T-cell (primary cell): ENCODE results near the gene PAX3. TPM values are rescaled to one million over a fixed set of nuclear protein-coding genes. Genes with fewer than 3 reads are reported as not detected.

Experiments
- ATAC-seq, 4 experiments: fragments of 200-7000 bp in 3 of 4; fragments of 150-1000 bp in 1 of 4; cut with Tn5 transposase; replicated peaks in 1 of 4; 1 replicate in 3 of 4; 2 replicates in 1 of 4; pipeline ENCODE4 v1.10.0; 2021; ENCODE audit warnings: moderate library complexity in 3 of 4, mild to moderate bottlenecking in 2 of 4, moderate number of reproducible peaks in 1 of 4
- CTCF ChIA-PET, 2 donors: fragments of 300-600 bp; sonication (Branson Sonifier 250); formaldehyde crosslinking; loops; one replicate each; lab custom pipeline; 2022; ENCODE audit warnings: antibody characterized with exemption in 2 of 2; lab: Charles Lee
- POLR2A ChIA-PET, 2 donors: fragments of 300-600 bp; sonication (Branson Sonifier 250); formaldehyde crosslinking; loops; one replicate each; lab custom pipeline; 2022; ENCODE audit warnings: antibody characterized with exemption in 2 of 2; lab: Charles Lee
- DNase-seq, 35 experiments: peaks; one replicate each; pipeline versions ENCODE4 v3.0.0 to v3.0.0-alpha.2; 2013 to 2023
- H3K27ac ChIP-seq: one replicate; pipeline ENCODE4 v1.5.1; 2013; ENCODE audit warnings: low read length
- H3K27me3 ChIP-seq, 2 experiments: replicated peaks in 1 of 2; 1 replicate in 1 of 2; 2 replicates in 1 of 2; pipeline versions ENCODE4 v1.6.1 to v1.7.0; 2013; ENCODE audit warnings: low read length in 1 of 2, mixed read lengths in 1 of 2; ENCODE audit not compliant: control insufficient read depth in 2 of 2, insufficient read depth in 2 of 2; ENCODE audit errors: extremely low read depth in 1 of 2
- H3K36me3 ChIP-seq, 2 donors: 1 replicate in 1 of 2; 2 replicates in 1 of 2; pipeline versions ENCODE4 v1.6.1 to v1.7.0; 2013; ENCODE audit warnings: low read length in 1 of 2; ENCODE audit not compliant: control insufficient read depth in 2 of 2, insufficient read depth in 1 of 2; ENCODE audit errors: extremely low read depth in 1 of 2
- H3K4me1 ChIP-seq, 2 experiments: 1 replicate in 1 of 2; 2 replicates in 1 of 2; pipeline versions ENCODE4 v1.6.1 to v1.7.0; 2013; ENCODE audit warnings: low read length in 2 of 2, mixed read lengths in 1 of 2; ENCODE audit not compliant: insufficient read depth in 2 of 2, control insufficient read depth in 1 of 2; ENCODE audit errors: extremely low read depth in 1 of 2
- H3K4me3 ChIP-seq, 2 donors: 1 replicate in 1 of 2; 2 replicates in 1 of 2; pipeline versions ENCODE4 v1.5.1 to v1.7.0; 2013; ENCODE audit warnings: mild to moderate bottlenecking in 2 of 2, low read length in 1 of 2, moderate library complexity in 1 of 2; ENCODE audit not compliant: control insufficient read depth in 1 of 2; ENCODE audit errors: extremely low read depth in 1 of 2
- H3K9me3 ChIP-seq: 2 replicates; pipeline ENCODE4 v1.7.0; 2013
- H3K27ac Mint-ChIP-seq, 2 donors: one replicate each; pipeline ENCODE4 v1.8.0; 2020 to 2021; ENCODE audit warnings: mild to moderate bottlenecking in 2 of 2, mixed read lengths in 2 of 2
- H3K27me3 Mint-ChIP-seq, 2 donors: one replicate each; pipeline ENCODE4 v1.8.0; 2021 to 2022; ENCODE audit warnings: mixed read lengths in 2 of 2
- H3K36me3 Mint-ChIP-seq: one replicate; pipeline ENCODE4 v1.8.0; 2021; ENCODE audit warnings: mixed read lengths
- H3K4me1 Mint-ChIP-seq, 3 donors: one replicate each; pipeline ENCODE4 v1.8.0; 2020 to 2022; ENCODE audit warnings: mixed read lengths in 3 of 3, mild to moderate bottlenecking in 1 of 3
- H3K4me3 Mint-ChIP-seq, 3 donors: one replicate each; pipeline ENCODE4 v1.8.0; 2020 to 2022; ENCODE audit warnings: mild to moderate bottlenecking in 3 of 3, mixed read lengths in 3 of 3, moderate library complexity in 3 of 3
- H3K9me3 Mint-ChIP-seq, 3 donors: one replicate each; pipeline ENCODE4 v1.8.0; 2020 to 2022; ENCODE audit warnings: mixed read lengths in 3 of 3
- WGBS: methylation state at CpG from one replicate; pipeline ENCODE4 v1.1.5; 2013; ENCODE audit warnings: missing lambda C conversion rate; ENCODE audit not compliant: insufficient coverage; 5-methylcytosine and 5-hydroxymethylcytosine counted together
- total RNA-seq, 35 experiments: library from RNA in 6 of 35; stranded (reverse) in 6 of 35; fragments of 120-200 nt in 1 of 35; gene quantifications; one replicate each; pipeline versions ENCODE4 v1.2.1 to v1.2.4 and lab custom pipeline; 2013 to 2026

The PAX3 gene
- total RNA-seq, 5 donors from 2014 or later (not counting 1 experiment from before 2014, with no cell fraction given) = not detected

GRCh38 chr2:222295368-222296062 lies 3.3 kb downstream of the PAX3 start:
- H3K27me3 Mint-ChIP-seq = peaks cover 81 to 95% of the 10 kb centered on the region in 2 donors
- POLR2A ChIA-PET = no interaction called here
- H3K36me3 ChIP-seq = no peaks in the 10 kb centered on the region
- peak overlapping the region; percentile 17 to 75 (median 53) for H3K4me3 Mint-ChIP-seq
- DNase-seq (no peak), ATAC-seq (no peak)
- H3K4me1 ChIP-seq = peaks cover 0 to 31% of the 10 kb centered on the region in 2 experiments
- peak overlapping the region in 1 of 2 donors; percentile 11 for H3K27ac Mint-ChIP-seq
- no peak overlapping the region for H3K27ac ChIP-seq
- peaks cover 0 to 5% (median 0%) of the 10 kb centered on the region in 3 donors for H3K9me3 Mint-ChIP-seq
- peaks cover 28 to 35% (median 33%) of the 10 kb centered on the region in 3 donors for H3K4me1 Mint-ChIP-seq
- WGBS = 7% methylated on average over 23 of the region's 33 CpGs
- no peak overlapping the region for H3K4me3 ChIP-seq
- H3K36me3 Mint-ChIP-seq = no peaks in the 10 kb centered on the region
- peaks cover 7 to 93% of the 10 kb centered on the region in 2 experiments for H3K27me3 ChIP-seq
- CTCF ChIA-PET = no interaction called here
- no peaks in the 10 kb centered on the region for H3K9me3 ChIP-seq

GRCh38 chr2:222294996-222295367 lies 3.8 kb downstream of the PAX3 start:
- H3K9me3 ChIP-seq = no peaks in the 10 kb centered on the region

GRCh38 chr2:222293660-222294630 lies 4.9 kb downstream of the PAX3 start:
- H3K4me1 Mint-ChIP-seq = peaks cover 27 to 32% (median 28%) of the 10 kb centered on the region in 3 donors
- H3K27me3 Mint-ChIP-seq = peaks cover 79 to 95% of the 10 kb centered on the region in 2 donors
- H3K27ac Mint-ChIP-seq = no peak overlapping the region
- no peak overlapping the region for H3K4me3 ChIP-seq
- ATAC-seq = no peak
- no peaks in the 10 kb centered on the region for H3K36me3 ChIP-seq
- WGBS = 19% methylated on average over 28 of the region's 36 CpGs
- peaks cover 12 to 85% of the 10 kb centered on the region in 2 experiments for H3K27me3 ChIP-seq
- H3K4me3 Mint-ChIP-seq = peak overlapping the region in 1 of 3 donors; percentile 15
- no peak overlapping the region for H3K27ac ChIP-seq
- POLR2A ChIA-PET = no interaction called here
- H3K9me3 ChIP-seq = no peaks in the 10 kb centered on the region
- DNase-seq = no peak
- no peaks in the 10 kb centered on the region for H3K9me3 Mint-ChIP-seq
- peaks cover 0 to 31% of the 10 kb centered on the region in 2 experiments for H3K4me1 ChIP-seq
- H3K36me3 Mint-ChIP-seq = no peaks in the 10 kb centered on the region
- CTCF ChIA-PET = no interaction called here

More at GRCh38 chr2:222294996-222295367, 3.8 kb downstream of the PAX3 start:
- Histone ChIP-seq H3K4me1 (peaks cover 0 to 31% of the 10 kb centered on the region in 2 experiments), H3K27ac (no peak overlapping the region), H3K4me3 (no peak overlapping the region), H3K27me3 (peaks cover 9 to 90% of the 10 kb centered on the region in 2 experiments), H3K36me3 (no peaks in the 10 kb centered on the region)
- ChIA-PET CTCF (no interaction called here), POLR2A (no interaction called here)
- Mint-ChIP-seq H3K27ac (peak overlapping the region in 1 of 2 donors; percentile 11), H3K4me3 (peak overlapping the region; percentile 21 to 75 (median 39)), H3K27me3 (peaks cover 81 to 95% of the 10 kb centered on the region in 2 donors), H3K9me3 (peaks cover 0 to 5% (median 0%) of the 10 kb centered on the region in 3 donors), H3K36me3 (no peaks in the 10 kb centered on the region), H3K4me1 (peaks cover 28 to 37% (median 33%) of the 10 kb centered on the region in 3 donors)
- ATAC-seq (no peak), DNase-seq (no peak)
- 9% methylated on average over 26 of the region's 27 CpGs for WGBS

- Histone ChIP-seq H3K4me3 (no peak overlapping the region), H3K9me3 (no peaks in the 10 kb centered on the region), H3K27me3 (peaks cover 14 to 73% of the 10 kb centered on the region in 2 experiments), H3K36me3 (no peaks in the 10 kb centered on the region), H3K4me1 (peaks cover 0 to 20% of the 10 kb centered on the region in 2 experiments), H3K27ac (no peak overlapping the region)
- H3K9me3 Mint-ChIP-seq = no peaks in the 10 kb centered on the region
- peaks cover 24 to 29% (median 27%) of the 10 kb centered on the region in 3 donors for H3K4me1 Mint-ChIP-seq
- ATAC-seq (no peak), DNase-seq (no peak)
- ChIA-PET CTCF (interaction anchor here in 1 of 2 donors (0.7 kb wide), 1 partner anchor 27 kb away, joined by 3 read pairs; no protein-coding TSS in a partner anchor), POLR2A (no interaction called here)
- 23% methylated on average over 8 of the region's 14 CpGs for WGBS
- no peaks in the 10 kb centered on the region for H3K36me3 Mint-ChIP-seq
- H3K27me3 Mint-ChIP-seq = peaks cover 84 to 95% of the 10 kb centered on the region in 2 donors
- no peak overlapping the region for H3K4me3 Mint-ChIP-seq
- H3K27ac Mint-ChIP-seq = peak overlapping the region in 1 of 2 donors; percentile 7
These were observed 6.4 kb downstream of the PAX3 start for GRCh38 chr2:222292149-222293134.

- Histone ChIP-seq H3K9me3 (no peaks in the 10 kb centered on the region), H3K4me1 (peaks cover 0 to 12% of the 10 kb centered on the region in 2 experiments), H3K4me3 (no peak overlapping the region), H3K27me3 (peaks cover 14 to 63% of the 10 kb centered on the region in 2 experiments), H3K36me3 (no peaks in the 10 kb centered on the region), H3K27ac (no peak overlapping the region)
- Mint-ChIP-seq H3K27me3 (peaks cover 81 to 95% of the 10 kb centered on the region in 2 donors), H3K27ac (no peak overlapping the region), H3K4me1 (peaks cover 16 to 22% (median 18%) of the 10 kb centered on the region in 3 donors), H3K4me3 (no peak overlapping the region), H3K9me3 (peaks cover 0 to 3% (median 0%) of the 10 kb centered on the region in 3 donors), H3K36me3 (no peaks in the 10 kb centered on the region)
- ATAC-seq (no peak), DNase-seq (no peak)
- 14% methylated on average over 4 of the region's 4 CpGs for WGBS
- CTCF ChIA-PET = no interaction called here
- POLR2A ChIA-PET = no interaction called here
These were observed 7.3 kb downstream of the PAX3 start for GRCh38 chr2:222291485-222291841.
